IPS-NIHi7 (cell line): ENCODE data around the gene ELF4.
"Not testable (repeated sequence)": the region's sequence is repeated elsewhere in the genome, so short reads cannot be mapped to it uniquely, and the experiment has no call there.

Experiments used
- DNase-seq: peaks from one replicate; pipeline ENCODE4 v3.0.0; 2012; ENCODE audit warnings: mixed read lengths; ENCODE audit errors: extremely low spot score

ELF4 gene

DNA sequence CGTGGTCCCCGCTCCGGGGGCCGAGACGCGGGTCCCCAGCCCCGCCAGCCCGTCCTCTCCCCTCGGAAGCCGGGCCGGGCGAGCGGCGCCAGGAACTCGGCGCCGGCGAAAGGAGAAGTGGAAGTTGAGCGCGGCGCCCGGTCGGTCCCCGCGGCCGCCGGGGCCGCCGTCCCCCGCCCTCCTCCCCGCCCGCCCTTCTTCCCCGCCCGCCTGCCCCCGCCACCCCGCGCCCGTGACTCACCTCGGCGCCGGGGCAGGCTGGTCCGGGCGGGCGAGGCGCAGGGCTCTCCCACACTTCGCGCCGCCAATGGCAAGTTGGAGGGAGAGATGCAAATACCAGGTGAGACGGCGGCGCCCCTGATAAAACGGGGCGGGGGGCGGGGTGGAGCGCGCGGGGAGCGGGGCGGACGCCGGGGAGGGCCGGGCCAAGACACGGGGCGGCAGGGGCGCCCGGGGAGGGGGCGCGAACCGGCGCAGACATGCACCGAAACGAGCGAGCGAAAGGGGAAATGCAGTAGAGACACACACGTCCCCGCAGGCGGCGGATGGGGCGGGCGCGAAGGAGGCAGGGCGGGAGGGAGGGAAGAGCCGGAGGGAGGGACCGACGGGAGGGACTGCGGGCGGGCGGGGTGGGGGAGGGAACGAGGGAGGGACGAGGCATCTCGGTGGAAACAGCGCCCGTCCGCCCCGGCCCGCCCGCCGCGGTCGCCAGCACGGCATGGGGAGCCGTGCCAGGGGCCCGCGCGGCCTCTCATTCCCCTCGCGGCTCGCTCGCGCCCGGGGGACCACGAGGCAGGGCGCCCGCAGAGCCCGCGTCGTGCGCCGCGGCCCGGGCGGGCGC, at the start of gene ELF4:
Gene ELF4 (minus strand): TSS at position 119 of the 841 bp plus-strand sequence. CDS start 29,167 bp downstream, outside the sequence.
- DNase-seq, result peak; percentile 66

DNA sequence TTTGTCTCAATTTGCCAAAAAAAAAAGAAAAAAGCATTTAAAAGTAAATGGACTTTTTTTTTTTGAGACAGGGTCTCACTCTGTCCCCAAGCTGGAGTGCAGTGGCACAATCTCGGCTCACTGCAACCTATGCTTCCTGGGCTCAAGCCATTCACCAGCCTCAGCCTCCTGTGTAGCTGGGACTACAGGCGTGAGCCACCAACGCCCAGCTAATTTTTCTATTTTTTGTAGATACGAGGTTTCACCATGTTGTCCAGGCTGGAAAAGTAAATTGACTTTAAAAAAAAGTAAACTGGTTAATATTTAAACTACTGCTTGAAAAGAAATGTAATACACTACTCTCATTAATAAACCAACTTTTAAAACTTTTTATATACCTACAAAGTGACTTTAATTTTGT, 49.5 kb upstream of the ELF4 start:
- no peak for DNase-seq

DNA sequence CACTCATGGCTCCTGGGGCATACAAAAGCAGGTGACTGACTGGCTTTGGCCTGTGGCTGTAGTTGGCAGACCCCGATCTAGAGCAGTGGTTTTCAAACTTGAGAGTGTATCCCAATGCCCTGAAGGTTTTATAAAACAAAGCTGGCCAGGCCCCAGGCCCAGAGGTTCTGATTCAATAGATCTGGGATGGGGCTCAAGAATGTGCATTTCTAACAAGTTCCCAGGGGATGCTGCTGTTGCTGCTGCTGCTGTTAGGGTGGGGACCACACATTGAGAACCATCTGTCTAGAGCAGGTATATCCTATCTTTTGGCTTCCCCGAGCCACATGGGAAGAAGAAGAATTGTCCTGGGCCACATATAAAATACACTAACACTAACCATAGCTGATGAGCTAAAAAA, 48.0 kb upstream of the ELF4 start:
- no peak for DNase-seq

DNA sequence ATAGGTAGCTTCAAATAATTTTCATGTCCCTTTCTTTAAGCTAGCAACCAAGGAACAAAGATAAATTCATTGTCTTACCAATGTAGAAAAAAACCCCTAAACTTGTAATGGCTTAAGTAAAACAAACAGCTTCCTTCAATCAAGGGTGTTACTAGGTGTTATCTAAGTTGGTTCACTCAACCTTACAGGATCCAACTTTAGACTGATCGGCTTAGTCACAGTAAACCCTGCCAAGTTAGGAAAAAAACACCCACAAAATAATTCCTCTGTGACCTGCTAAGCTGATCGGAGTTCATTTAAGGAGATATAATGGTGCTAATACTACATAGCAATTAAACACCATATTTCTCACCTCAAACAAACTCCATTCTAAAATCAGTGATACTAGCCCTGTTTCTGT, 45.3 kb upstream of the ELF4 start:
- DNase-seq, result no peak

DNA sequence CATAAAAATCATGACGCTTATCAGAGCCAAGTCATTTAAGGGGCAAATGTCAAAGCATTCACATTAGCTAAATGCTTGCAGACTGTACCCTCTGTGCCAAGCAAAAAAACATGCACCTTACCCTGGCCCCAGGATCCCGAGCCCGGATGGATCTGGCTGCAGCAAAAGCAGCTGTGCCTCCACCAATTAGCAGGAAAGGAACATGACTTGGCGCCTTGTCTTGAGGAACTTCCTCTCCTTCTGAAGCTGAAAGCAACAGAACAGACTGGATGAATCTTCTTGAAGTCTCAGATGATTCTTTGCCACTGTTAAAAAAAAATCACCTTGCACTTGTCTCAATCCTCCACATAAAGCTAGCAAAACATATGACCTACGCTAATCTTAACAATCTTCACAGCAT, 37.3 kb upstream of the ELF4 start:
- no peak for DNase-seq

DNA sequence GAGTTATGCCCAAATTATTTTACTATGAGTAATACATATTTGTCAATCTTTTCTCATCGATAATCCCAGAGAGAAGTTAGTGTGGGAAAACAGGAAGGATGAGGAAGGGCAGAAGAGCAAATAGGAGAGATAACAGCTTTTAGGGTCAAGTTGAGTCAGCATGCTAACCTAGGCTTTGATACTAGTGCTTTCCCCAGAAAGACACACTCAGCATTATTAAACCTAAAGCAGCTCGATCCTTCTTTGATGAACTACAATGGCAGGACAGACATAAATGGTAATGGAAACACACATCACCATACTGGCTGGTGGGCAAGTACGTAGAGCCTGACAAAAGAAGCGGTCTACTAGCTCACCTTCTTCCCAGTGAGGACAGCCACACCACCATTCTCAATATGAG, 34.8 kb upstream of the ELF4 start:
- no peak for DNase-seq

DNA sequence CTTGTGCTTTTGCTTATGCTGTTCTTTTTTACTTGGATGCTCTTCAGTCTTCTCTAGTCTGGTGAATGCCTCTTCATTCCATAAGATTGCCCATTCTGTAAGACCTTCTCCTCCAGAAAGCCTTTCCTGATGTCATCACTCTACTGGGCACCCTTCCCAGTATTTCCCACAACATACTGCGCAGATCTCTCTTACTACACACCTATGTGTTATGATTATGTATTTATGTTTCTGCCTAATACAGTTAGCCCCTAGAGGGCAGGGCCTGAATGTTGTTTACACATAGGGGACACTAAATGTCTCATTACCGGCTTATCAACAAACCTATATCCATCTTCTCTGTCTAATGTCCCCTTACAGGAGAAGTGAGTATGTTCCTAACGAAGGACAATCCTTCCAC, 34.2 kb upstream of the ELF4 start:
- no peak for DNase-seq

DNA sequence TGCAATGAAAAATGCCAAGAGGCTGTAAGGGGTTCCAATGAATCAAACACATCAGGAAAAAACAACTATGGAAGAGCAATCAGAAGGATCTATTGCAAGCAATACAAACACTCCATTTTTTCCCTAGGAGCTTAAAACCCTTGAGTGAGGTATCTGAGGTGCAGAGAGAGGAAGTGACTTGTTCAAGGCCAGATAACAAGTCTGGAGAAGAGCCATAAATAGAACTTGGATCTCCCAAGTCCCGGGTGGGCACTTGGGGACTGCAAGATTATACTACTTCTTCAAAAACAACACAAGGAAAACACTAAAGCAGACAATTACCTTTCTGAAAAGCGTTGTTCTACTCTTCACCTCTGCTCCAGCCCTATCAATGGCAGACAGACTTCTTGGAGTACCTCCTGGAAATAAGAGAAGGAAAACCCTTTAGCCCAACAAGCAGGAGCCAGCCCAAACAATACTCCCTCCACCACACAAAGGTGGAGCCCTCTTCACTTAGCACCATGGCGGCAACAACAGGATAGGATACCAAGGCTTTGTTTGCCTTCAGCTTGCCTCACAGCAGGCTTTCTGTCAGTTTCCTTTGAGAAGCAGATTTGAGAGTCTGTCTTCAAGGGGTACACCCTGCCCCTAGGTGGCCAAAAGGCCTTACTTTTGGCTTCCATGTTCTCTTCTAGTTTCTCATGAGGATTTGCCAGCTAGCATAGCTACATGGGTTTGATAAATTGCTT, 29.3 kb upstream of the ELF4 start:
- peak; percentile 63 for DNase-seq

DNA sequence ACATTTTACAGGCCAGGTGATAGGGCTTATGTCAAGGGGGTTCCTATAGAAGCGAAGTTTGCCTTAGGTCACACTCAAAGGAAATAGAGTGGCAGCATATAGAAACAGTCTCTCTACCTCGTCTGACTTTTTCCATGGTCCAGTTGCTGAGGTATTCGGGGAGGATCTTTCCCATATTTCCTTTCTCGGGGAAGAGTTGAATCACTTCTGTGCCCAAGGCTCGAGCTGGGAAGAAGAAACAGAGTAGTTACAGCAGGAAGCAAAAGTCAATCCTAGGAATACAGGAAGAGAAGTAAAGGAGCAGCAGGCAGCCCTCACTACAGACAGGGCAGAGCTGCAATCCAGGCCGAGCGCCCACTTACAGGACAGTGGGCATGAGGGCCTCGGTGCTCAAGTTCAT, 26.7 kb upstream of the ELF4 start:
- DNase-seq, result no peak

DNA sequence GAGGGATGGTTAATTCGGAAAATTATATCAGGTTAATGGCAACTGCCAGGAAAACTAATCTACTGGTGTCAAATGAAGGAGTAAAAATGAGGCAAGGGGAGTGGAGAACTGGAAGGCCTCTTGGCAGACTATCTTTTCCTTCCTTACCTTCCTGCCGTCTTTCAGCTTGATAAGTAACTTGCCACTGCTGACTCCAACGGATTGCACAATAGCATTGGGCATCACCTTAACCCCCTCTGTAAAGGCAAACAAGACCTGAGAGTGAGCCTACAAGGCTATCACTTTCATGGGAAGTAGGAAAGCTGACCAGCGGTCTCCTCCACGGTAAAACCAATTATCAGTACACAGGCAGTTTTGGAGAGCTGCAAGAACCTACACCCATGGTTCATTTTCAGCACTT, 26.2 kb upstream of the ELF4 start:
- DNase-seq, result no peak

DNA sequence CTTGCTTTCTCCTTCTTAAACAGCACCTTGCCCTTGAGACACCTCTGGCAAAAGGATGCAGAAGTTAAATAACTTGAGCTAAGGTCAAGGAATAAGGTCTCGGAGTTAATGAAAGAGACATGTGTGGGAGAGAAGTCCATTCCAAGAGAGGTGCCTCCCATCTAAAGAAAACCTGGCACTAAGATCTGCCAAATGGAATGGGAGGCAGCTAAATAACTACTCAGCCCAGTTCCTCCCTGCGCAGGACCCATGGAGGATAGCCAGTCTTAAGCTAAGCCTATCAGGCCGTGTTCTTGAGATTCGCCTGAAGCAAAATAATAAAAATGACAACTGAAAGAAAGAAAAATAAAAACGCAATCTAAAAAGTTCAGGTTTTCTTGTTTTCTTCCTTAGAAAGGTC, 20.7 kb upstream of the ELF4 start:
- DNase-seq, result no peak

DNA sequence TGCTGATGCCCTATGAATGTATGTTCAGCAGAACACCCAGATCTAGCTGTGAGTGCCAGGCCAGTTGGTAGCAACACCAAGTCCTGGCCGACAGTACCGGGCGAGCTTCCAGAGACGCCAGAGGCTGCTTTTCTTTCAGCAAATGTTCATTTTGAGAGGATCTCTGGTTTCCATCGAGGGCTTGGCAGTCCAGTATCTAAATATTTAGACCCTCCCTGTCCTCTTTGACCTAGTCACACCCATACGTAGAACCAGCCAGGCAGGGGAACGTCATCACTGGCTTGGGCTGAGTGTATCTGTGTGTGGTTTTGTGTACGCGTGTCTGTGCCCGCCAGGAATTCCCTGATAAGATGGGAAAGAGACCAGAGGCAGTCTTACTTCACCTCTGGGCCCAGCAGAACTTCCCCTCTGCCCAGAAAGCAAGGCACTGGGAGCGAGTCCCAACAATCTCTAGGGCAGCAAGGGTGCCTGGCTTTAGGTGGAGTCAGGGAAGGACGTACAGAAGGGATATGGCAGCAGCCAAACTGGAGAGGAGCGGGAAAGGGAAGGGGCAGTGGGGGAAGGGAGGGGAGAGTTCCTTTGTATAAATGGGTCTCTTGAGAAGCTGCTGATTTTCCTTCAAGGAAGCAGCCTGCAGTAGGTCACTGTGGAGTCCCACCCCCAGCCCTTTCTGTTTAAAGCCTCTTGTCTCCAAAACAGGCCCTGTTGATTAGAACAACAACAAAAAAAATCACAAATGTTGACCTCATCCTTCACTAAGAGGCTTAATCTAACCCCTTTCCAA, 15.0 kb upstream of the ELF4 start:
- no peak for DNase-seq

DNA sequence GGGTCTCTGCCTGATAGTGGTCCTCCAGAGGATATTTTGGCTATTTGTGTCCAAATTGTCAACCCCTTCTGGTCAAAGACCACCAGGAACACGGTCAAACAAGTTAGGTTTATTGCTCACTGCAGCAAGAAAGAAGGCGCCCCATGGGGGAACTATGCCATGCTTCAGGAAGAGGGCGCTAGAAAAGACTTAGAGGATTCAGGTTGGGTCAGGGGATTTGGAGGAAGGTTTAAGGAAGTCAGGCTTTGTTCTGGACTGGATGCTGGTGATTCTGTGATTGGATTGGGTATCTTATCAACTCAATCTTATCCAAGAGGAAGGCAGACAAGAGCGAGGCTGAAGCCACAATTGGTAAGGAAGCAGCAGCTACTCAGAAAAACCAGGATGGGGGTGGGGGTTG, 14.3 kb upstream of the ELF4 start:
- DNase-seq, result peak; percentile 33

DNA sequence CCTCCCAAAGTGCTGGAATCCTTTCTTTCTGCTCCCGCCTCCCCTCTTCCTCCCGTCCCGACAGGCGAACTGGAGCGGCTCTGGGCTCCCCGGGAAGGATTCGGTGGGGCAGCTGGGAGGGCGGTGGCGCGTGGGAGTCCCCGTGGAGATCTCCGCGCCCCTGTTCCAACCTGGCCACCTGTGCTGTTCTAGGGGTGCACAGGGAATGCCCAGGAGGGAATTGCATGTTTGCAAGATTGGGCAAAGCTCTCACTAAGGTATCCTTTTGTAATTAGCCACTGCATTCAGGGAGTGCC, 11.2 kb upstream of the ELF4 start:
- DNase-seq, result no peak

DNA sequence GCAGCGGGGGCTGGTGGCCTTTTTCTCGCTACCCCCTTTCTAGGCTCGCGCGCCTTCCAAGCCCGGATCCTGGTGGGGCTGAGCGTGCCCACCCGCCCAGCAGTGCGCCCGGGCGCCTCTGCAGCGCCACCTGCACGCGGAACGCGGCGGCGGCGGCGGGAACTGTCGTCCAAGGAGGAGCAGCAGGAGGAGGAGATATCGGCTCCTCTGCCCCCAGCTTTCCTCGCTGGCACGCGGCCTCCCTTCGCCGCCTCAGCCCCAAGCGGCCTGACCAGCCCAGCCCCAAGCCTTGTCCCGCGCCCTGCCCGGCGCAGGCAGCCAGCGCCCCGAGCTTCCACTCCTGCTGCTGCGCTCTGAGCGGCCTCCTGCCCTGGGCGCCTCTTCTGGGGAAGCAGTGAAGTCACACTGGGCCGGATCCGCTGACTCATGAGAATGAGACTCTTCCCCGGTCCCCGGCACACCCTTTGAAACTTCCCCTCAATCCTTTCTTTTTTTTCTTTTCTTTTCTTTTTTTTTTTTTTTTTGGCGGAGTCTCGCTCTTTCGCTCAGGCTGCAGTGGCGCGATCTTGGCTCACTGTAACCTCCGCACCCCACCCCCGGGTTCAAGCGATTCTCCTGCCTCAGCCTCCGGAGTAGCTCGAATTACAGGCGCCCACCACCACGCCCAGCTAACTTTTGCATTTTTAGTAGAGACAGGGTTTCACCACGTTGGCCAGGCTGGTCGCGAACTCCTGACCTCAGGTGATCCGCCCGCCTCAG, 10.6 kb upstream of the ELF4 start:
- DNase-seq, result peak; percentile 87

DNA sequence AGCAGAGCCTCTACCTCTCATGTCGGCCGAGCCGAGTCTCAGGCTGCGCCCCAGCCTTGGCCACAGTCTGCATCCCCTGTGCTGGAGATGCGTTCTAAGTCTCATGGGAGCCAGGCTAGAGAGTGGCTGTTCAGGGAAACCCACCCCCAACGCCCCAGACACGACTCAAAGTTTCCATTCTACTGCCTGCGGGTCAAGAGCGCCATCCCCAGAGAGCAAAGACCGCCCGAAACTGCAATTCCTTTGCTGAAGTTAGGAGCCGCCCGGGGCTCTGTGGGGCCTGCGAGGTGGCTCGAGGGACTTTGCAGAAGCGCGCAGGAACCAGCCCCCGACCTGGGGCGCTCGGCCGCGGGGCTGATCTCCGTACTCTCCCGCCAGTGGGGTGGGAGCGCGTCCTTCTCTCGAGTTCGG, 10.0 kb upstream of the ELF4 start:
- DNase-seq, result peak; percentile 69

DNA sequence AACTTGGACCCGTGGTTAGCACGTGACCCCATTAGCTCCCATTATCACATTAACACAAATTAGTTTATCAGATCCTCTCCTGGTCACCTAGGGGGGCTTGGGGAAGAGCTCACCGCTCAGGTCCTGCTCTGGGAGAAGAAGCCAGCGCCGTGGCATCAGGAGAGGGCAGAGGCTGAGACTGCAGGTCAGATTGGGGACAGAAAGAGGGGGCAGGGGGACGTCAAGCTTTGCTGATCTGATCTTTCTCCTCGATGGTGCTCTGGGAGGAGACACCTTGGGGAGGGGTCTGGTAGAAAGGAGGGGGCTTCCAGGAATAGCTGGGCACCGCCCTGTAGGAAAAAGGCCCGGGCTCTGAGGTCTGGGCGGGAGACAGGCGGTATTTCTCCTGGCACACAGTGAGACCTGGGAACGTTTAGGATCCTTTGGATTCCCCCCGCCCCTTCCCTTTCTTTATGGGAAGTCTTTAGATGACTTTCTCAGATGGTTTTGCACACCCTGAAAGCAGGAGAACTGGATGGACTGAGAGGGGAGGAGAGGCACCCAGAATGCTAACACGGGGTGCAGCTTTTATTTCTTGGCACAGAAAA, 9.1 kb upstream of the ELF4 start:
- DNase-seq, result no peak

DNA sequence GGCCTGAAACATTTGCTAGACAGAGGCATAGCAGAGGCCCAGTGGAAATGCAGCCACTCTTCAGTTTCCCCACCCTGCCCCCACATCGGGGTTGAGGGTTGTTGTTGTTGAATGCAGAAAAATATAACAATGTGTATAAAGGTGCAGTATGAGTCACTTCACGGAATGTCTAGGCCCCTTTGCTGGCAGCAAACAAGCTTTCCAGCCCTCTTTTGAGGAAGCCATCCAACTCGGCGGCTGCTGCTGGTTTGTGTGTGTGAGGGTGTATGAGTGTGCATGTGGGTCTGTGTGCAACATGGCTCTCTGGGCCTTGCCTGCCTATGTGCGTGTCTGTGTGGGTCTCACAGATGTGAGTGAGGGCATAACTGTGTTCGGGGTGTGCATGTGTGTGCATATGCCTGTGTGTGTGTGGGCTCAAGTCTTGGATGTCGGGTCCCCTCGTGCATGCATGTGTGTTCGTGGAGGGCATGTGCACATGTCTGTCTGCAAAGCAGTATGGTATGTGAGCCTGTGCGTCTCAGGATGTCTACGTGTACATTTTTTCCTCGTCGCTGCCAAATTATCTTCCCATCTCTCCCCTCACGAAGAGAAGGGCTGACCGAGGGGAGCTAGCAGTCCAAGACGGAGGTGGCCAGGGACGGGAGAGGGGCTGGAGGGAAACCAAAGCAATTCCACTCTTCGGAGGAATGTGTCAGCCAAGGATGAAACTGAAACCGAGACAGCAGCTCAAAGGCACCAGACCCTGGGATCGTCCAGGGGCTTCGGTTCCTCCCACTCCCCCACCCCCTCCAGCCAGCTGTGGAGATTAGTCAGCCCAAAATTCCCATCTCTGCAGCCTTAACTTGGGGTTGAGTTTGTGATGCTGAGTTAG, 8.4 kb upstream of the ELF4 start:
- DNase-seq, result peak; percentile 20

DNA sequence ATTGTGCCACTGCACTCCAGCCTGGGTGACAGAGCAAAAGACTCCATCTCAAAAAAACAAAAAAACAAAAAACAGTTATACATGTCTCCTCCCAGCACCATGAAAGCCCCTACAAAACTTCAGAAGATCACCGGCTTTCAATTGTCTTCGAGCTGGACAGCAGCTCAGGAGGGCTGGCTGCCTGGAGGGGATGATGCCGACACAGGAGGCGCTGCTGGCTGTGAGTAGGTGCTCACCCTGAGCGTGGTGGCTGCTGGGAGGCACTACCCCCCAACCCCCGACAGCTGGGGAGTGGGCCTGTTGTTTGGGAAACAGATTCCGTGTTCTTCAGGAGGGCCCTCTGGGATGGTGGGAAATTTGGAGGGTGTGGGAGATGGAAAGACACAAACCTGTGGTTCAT, 6.9 kb upstream of the ELF4 start:
- DNase-seq, result no peak

DNA sequence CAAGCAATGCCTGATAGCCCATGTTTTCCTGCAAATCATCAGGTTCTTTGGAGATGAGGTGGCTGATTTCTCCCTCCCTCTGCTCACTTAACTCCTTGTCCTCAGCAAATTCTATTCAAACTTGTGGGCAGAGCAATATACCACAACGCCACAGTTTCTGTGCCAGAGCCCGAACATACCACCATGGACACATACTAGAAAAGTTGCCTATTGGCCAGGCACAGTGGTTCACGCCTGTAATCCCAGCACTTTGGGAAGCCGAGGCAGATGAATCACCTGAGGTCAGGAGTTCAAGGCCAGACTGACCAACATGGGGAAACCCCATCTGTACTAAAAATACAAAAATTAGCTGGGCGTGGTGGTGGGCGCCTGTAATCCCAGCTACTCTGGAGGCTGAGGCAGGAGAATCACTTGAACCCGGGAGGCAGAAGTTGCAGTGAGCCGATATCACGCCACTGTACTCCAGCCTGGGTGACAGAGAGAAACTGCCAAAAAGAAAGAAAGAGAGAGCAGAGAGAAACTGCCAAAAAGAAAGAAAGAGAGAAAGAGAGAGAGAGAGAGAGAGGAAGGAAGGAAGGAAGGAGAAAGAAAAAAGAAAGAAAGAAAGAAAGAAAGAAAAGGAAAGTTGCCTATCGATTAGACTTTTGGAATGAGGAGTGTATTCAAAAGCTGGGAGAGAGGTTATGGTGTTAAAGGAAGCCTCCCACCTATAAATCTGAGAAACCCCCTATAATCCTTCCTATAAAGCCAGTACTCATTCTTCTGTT, 5.0 kb upstream of the ELF4 start:
- not testable (repeated sequence) for DNase-seq
